GM23248 (cell line): ENCODE measurements around the gene TPP1. TPM values are rescaled to one million over a fixed set of nuclear protein-coding genes. Genes with fewer than 3 reads are reported as not detected.

Source experiments
- DNase-seq: peaks from one replicate; pipeline ENCODE4 v3.0.0-alpha.2; 2015
- H2AFZ ChIP-seq: fragments of 200-600 bp; sonication (generic); 2 replicates; pipeline ENCODE4 v1.6.1; 2016; ENCODE audit warnings: antibody characterized with exemption
- H3F3A ChIP-seq: fragments of 200-600 bp; sonication (generic); 2 replicates; pipeline ENCODE4 v1.6.1; 2016; ENCODE audit warnings: mild to moderate bottlenecking, antibody characterized with exemption, mixed run types; ENCODE audit not compliant: insufficient read depth
- H3K27ac ChIP-seq: fragments of 200-600 bp; sonication (generic); 2 replicates; pipeline ENCODE4 v1.5.1; 2016; ENCODE audit warnings: mild to moderate bottlenecking
- H3K27me3 ChIP-seq: fragments of 200-600 bp; sonication (generic); replicated peaks from 2 replicates; pipeline ENCODE4 v1.6.1; 2016; ENCODE audit warnings: mild to moderate bottlenecking; ENCODE audit not compliant: insufficient read depth
- H3K36me3 ChIP-seq: fragments of 200-600 bp; sonication (generic); 2 replicates; pipeline ENCODE4 v1.6.1; 2016; ENCODE audit warnings: low read depth, mild to moderate bottlenecking
- H3K4me1 ChIP-seq: fragments of 200-600 bp; sonication (generic); 2 replicates; pipeline ENCODE4 v1.6.1; 2016; ENCODE audit warnings: mild to moderate bottlenecking; ENCODE audit not compliant: insufficient read depth
- H3K4me2 ChIP-seq: fragments of 200-600 bp; sonication (generic); one replicate; pipeline ENCODE4 v1.6.1; 2016; ENCODE audit warnings: mild to moderate bottlenecking; ENCODE audit not compliant: unreplicated experiment
- H3K4me3 ChIP-seq: fragments of 200-600 bp; sonication (generic); 2 replicates; pipeline ENCODE4 v1.5.1; 2016; ENCODE audit warnings: mild to moderate bottlenecking
- H3K79me2 ChIP-seq: fragments of 200-600 bp; sonication (generic); 2 replicates; pipeline ENCODE4 v1.6.1; 2016; ENCODE audit warnings: mild to moderate bottlenecking; ENCODE audit not compliant: insufficient read depth
- H3K9ac ChIP-seq: fragments of 200-600 bp; sonication (generic); 2 replicates; pipeline ENCODE4 v1.6.1; 2016; ENCODE audit warnings: mild to moderate bottlenecking
- H3K9me2 ChIP-seq: fragments of 200-600 bp; sonication (generic); 2 replicates; pipeline ENCODE4 v1.6.1; 2016; ENCODE audit warnings: mixed run types, mild to moderate bottlenecking, moderate library complexity; ENCODE audit not compliant: insufficient read depth
- H3K9me3 ChIP-seq: fragments of 200-600 bp; sonication (generic); one replicate; pipeline ENCODE4 v1.6.1; 2017; ENCODE audit warnings: low read depth
- H4K20me1 ChIP-seq: fragments of 200-600 bp; sonication (generic); 2 replicates; pipeline ENCODE4 v1.6.0; 2016; ENCODE audit not compliant: insufficient read depth
- EZH2 ChIP-seq: fragments of 200-600 bp; sonication (generic); IDR thresholded peaks from 2 replicates; pipeline ENCODE4 v1.6.1; 2018; ENCODE audit warnings: antibody characterized with exemption, mild to moderate bottlenecking; ENCODE audit not compliant: insufficient read depth, poor library complexity, severe bottlenecking
- EZH2phosphoT487 ChIP-seq: fragments of 200-600 bp; sonication (generic); IDR thresholded peaks from 2 replicates; pipeline ENCODE4 v1.6.1; 2018; ENCODE audit warnings: antibody characterized with exemption, moderate library complexity, mild to moderate bottlenecking, low read depth; ENCODE audit not compliant: insufficient read depth
- WGBS, 2 experiments: methylation state at CpG; one replicate each; pipeline ENCODE4 v1.1.6; 2015 to 2017; ENCODE audit warnings: low lambda C conversion rate in 2 of 2, low coverage in 1 of 2; ENCODE audit errors: missing lambda C conversion rate in 2 of 2; 5-methylcytosine and 5-hydroxymethylcytosine counted together
- in situ Hi-C: fragments of 300-500 bp; cut with MboI; formaldehyde crosslinking; loops from 2 replicates; pipeline ENCODE4 v1.15.0; 2020
- polyA plus RNA-seq: library from polyadenylated mRNA; unstranded; fragments of >200 nt; fragmentation: Nextera tagmentation; extraction: Ambion mirVana; gene quantifications from 2 replicates; pipeline ENCODE4 v1.2.1, GENCODE V29; 2016
- total RNA-seq: library from RNA; depleted of rRNA; stranded (reverse); fragments of >200 nt; shearing (Covaris generic); gene quantifications from 2 replicates; pipeline ENCODE4 v1.2.3, GENCODE V29; 2014

TPP1 gene
- total and polyA plus RNA-seq, 2 experiments from 2014 or later = 37.6 to 66.3 TPM

DNA sequence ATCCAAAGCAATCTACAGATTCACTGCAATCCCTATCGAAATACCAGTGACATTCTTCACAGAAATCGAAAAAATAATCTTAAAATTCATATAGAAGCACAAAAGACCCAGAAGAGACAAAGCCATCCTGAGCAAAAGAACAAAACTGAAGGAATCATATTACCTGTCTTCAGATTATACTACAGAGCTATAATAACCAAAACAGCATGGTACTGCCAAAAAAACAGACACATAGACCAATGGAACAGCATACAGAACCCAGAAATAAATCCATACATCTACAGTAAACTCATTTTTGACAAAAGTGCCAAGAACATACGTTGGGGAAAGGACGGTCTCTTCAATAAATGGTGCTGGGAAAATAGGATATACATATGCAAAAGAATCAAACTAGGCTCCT lies 34.7 kb downstream of the TPP1 start:
- Histone ChIP-seq H3K27ac (no peak overlapping the region), H3K79me2 (no peaks in the 10 kb centered on the region), H3K9me3 (peaks cover 3% of the 10 kb centered on the region), H3K27me3 (no peaks in the 10 kb centered on the region), H3K4me2 (no peak overlapping the region), H3K4me3 (no peak overlapping the region), H3K9me2 (no peaks in the 10 kb centered on the region), H3K9ac (no peak overlapping the region), H3F3A (peaks cover 8% of the 10 kb centered on the region), H3K36me3 (0 out of 2 replicates have a peak, but pooled peaks cover 7% of the 10 kb centered on the region), H3K4me1 (no peaks in the 10 kb centered on the region), H2AFZ (no peak overlapping the region), H4K20me1 (no peaks in the 10 kb centered on the region)
- DNase-seq = no peak
- 89 to 93% methylated on average over 4 of the region's 4 CpGs for WGBS, 2 experiments
- in situ Hi-C loops = no loop called here
- TF ChIP-seq EZH2 (no peak), EZH2phosphoT487 (no peak)

DNA sequence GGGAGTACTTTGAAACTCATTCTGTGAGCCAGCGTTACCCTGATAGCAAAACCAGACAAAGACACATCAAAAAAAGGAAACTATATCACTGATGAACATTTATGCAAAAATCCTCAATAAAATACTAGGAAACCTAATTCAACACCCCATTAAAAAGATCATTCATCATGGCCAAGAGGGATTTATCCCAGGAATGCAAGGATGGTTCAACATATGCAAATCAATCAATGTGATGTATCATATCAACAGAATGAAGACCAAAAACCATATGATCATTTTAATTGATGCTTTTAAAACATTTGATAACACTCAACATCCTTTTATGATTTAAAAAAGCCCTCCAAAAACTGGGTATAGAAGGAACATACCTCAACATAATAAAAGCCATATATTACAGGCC lies 35.6 kb downstream of the TPP1 start:
- Histone ChIP-seq H3K4me3 (no peak overlapping the region), H3K36me3 (0 out of 2 replicates have a peak, but pooled peaks cover 7% of the 10 kb centered on the region), H3K9me3 (peaks cover 3% of the 10 kb centered on the region), H3K9me2 (no peaks in the 10 kb centered on the region), H3F3A (peaks cover 13% of the 10 kb centered on the region), H4K20me1 (no peaks in the 10 kb centered on the region), H3K4me2 (no peak overlapping the region), H3K4me1 (no peaks in the 10 kb centered on the region), H3K27me3 (no peaks in the 10 kb centered on the region), H3K79me2 (no peaks in the 10 kb centered on the region), H3K9ac (no peak overlapping the region), H2AFZ (no peak overlapping the region), H3K27ac (no peak overlapping the region)
- no peak for DNase-seq
- no peak for TF ChIP-seq EZH2
- TF ChIP-seq EZH2phosphoT487 = no peak
- WGBS, 2 experiments = 78 to 84% methylated on average over 1 of the region's 1 CpG
- in situ Hi-C loops = no loop called here

DNA sequence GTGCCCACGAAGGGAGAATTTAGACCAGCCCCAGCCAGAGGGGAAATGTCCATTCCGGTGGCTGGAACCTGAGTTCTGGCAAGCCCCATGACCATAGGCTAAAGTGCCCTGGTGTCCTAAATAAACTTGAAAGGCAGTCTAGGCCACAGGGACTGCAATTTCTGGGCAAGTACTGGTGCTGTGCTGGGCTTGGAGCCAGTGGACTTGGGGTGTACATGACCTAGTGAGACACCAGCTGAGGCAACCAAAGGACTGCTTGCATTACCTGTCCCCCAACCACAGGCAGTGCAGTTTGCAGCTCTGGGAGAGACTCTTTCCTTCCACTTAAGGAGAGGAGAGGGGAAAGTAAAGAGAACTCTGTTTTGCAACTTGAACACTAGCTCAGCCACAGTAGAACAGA lies 39.5 kb downstream of the TPP1 start:
- Histone ChIP-seq H3K27me3 (no peaks in the 10 kb centered on the region), H3K4me3 (no peak overlapping the region), H3K36me3 (0 out of 2 replicates have a peak, but pooled peaks cover 6% of the 10 kb centered on the region), H3K79me2 (no peaks in the 10 kb centered on the region), H2AFZ (no peak overlapping the region), H3K9me3 (peaks cover 3% of the 10 kb centered on the region), H3F3A (peaks cover 33% of the 10 kb centered on the region), H3K9me2 (no peaks in the 10 kb centered on the region), H3K27ac (no peak overlapping the region), H3K4me1 (peaks cover 21% of the 10 kb centered on the region), H4K20me1 (no peaks in the 10 kb centered on the region), H3K9ac (no peak overlapping the region), H3K4me2 (no peak overlapping the region)
- in situ Hi-C loops = no loop called here
- DNase-seq = no peak
- 95 to 96% methylated on average over 2 of the region's 2 CpGs for WGBS, 2 experiments
- no peak for TF ChIP-seq EZH2
- TF ChIP-seq EZH2phosphoT487 = no peak

DNA sequence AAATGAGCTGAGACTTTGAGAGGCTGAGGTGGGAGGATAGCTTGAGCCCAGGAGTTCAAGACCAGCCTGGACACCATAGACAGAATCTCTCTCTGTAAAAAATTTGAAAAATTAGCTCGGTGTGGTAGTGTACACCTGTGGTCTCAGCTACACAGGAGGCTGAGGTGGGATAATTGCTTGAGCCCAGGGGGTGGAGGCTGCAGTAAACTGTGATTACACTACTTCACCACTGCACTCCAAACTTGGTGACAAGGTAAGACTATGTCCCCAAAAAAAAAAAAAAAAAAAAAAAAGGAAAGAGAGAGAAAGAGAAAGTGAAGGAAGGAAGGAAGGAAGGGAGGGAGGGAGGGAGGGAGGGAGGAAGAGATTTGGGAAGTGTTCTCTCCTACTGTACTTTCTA lies 41.1 kb downstream of the TPP1 start:
- Histone ChIP-seq H3K4me2 (no peak overlapping the region), H3K4me3 (no peak overlapping the region), H3K79me2 (no peaks in the 10 kb centered on the region), H3K9me3 (peaks cover 3% of the 10 kb centered on the region), H3K9me2 (no peaks in the 10 kb centered on the region), H3K27ac (no peak overlapping the region), H3K9ac (no peak overlapping the region), H3K27me3 (no peaks in the 10 kb centered on the region), H3K36me3 (no peaks in the 10 kb centered on the region), H4K20me1 (no peaks in the 10 kb centered on the region), H2AFZ (no peak overlapping the region), H3F3A (peaks cover 33% of the 10 kb centered on the region), H3K4me1 (peaks cover 21% of the 10 kb centered on the region)
- DNase-seq = no peak
- 95 to 100% methylated on average over 1 of the region's 1 CpG for WGBS, 2 experiments
- in situ Hi-C loops = no loop called here
- no peak for TF ChIP-seq EZH2
- no peak for TF ChIP-seq EZH2phosphoT487
